ENCODE measurements around the gene ARHGAP44. TPM values are rescaled to one million over a fixed set of nuclear protein-coding genes. Genes with fewer than 3 reads are reported as not detected.

The ARHGAP44 gene
- total RNA-seq, 1 donor from 2014 or later = 0.79 TPM

DNA sequence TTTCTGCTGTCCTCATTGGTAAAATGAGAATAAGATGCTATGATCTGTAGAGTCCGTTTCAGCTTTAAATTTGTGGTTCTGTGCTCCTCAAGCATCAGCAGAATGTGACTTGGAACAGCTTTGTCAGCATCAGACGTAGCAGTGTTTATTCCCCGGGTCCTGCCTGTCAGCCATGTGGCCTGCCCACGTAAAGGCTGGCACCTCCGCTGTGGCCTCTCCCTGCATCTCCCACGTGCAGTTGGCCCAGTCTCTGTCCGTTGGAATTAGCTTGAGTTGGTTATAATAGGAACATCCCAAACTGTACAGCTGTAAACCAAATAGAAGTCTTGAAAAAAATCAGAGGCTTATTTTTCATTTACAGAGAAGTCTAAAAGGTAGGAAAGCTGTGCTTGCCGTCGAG is 61.7 kb downstream of the ARHGAP44 start:
- TF ChIP-seq, protein P1, sequence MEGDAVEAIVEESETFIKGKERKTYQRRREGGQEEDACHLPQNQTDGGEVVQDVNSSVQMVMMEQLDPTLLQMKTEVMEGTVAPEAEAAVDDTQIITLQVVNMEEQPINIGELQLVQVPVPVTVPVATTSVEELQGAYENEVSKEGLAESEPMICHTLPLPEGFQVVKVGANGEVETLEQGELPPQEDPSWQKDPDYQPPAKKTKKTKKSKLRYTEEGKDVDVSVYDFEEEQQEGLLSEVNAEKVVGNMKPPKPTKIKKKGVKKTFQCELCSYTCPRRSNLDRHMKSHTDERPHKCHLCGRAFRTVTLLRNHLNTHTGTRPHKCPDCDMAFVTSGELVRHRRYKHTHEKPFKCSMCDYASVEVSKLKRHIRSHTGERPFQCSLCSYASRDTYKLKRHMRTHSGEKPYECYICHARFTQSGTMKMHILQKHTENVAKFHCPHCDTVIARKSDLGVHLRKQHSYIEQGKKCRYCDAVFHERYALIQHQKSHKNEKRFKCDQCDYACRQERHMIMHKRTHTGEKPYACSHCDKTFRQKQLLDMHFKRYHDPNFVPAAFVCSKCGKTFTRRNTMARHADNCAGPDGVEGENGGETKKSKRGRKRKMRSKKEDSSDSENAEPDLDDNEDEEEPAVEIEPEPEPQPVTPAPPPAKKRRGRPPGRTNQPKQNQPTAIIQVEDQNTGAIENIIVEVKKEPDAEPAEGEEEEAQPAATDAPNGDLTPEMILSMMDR (IDR thresholded peaks at IDR 0.05; ENCODE audit: insufficient read depth, low read length, severe bottlenecking) = no peak
- FAIRE-seq = no peak
- Histone ChIP-seq H3K36me3 (ENCODE audit: control insufficient read depth, insufficient read depth, low read length) (no peaks in the 10 kb centered on the region), H3K27me3 (ENCODE audit: control insufficient read depth, insufficient read depth, low read length) (no peaks in the 10 kb centered on the region), H3K4me3 (ENCODE audit: low read depth, low read length) (no peak overlapping the region)
- DNase-seq (ENCODE audit: low read depth) = no peak

DNA sequence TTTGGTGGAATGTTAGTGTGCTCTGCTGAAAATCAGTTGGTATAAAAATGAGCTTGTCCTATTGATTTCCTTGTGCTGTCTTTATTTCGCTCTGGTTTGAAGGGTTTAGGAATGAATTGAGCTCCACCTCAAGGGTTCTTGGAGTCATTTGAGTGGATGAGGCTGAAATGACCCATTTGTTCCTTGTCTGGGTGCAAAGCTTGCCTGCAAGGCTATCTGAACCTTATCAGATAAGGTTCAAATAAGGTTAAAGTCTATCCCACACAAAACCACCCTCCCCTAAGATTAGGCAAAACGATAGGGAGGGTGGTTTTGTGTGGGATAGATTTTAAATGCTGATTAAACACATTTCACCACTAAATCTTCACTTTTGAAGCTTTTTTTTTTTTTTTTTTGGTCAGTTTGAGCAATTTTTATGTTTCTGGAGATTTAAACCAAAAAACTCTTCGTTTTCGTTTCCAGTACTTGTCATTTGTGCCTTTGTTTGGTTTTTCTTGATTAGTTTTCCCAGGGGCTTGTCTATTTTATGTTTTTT is 62.7 kb downstream of the ARHGAP44 start:
- Histone ChIP-seq H3K27me3 (ENCODE audit: control insufficient read depth, insufficient read depth, low read length) (no peaks in the 10 kb centered on the region), H3K36me3 (ENCODE audit: control insufficient read depth, insufficient read depth, low read length) (no peaks in the 10 kb centered on the region), H3K4me3 (ENCODE audit: low read depth, low read length) (no peak overlapping the region)
- FAIRE-seq (no peak), DNase-seq (ENCODE audit: low read depth) (no peak)
- TF ChIP-seq, protein P1 (IDR thresholded peaks at IDR 0.05; ENCODE audit: insufficient read depth, low read length, severe bottlenecking) = no peak

DNA sequence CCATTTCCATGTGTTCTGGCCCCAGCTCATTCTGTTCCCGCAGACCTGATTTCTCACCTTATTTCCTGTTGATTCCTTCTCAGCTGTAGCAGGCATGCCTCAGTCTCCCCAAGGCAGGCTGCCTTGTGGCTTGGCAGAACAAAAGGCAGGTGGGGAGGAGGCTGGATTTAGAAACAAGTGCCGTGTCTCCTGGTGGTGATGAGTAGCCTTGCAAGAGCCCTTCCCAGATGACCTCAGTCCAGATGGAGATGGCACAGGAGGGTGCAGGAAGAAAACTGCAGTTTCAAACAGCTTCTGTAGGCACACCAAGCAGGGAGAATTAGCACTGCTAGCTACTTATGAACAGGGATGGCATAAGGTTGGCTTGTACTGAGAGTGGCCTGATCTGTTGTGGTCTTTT is 64.6 kb downstream of the ARHGAP44 start:
- FAIRE-seq (no peak), DNase-seq (ENCODE audit: low read depth) (no peak)
- TF ChIP-seq, protein P1 (IDR thresholded peaks at IDR 0.05; ENCODE audit: insufficient read depth, low read length, severe bottlenecking) = no peak
- Histone ChIP-seq H3K4me3 (ENCODE audit: low read depth, low read length) (no peak overlapping the region), H3K27me3 (ENCODE audit: control insufficient read depth, insufficient read depth, low read length) (no peaks in the 10 kb centered on the region), H3K36me3 (ENCODE audit: control insufficient read depth, insufficient read depth, low read length) (no peaks in the 10 kb centered on the region)

DNA sequence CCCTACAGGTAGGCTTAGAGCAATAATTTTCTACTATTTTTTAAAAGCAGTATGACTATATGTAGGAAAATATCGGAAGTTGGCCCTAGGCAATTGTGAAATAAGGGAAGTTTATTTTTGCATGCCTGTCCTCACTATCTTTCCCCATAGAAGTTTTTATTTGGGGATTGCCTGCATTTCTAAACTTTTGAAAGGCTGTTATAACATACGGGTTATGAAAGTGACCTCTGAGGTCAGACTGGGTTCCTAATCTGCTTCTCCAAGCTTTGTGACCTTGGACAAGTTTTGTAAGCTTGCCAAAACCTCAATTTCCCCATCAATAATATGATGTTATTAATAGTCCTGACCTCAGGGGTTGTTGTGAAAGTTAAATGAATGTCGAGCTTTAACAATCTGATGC is 67.1 kb downstream of the ARHGAP44 start:
- DNase-seq (ENCODE audit: low read depth) = no peak
- no peak overlapping the region for H3K4me3 ChIP-seq (ENCODE audit: low read depth, low read length)
- no peak for FAIRE-seq
- H3K27me3 ChIP-seq (ENCODE audit: control insufficient read depth, insufficient read depth, low read length) = no peaks in the 10 kb centered on the region
- TF ChIP-seq, protein P1 (IDR thresholded peaks at IDR 0.05; ENCODE audit: insufficient read depth, low read length, severe bottlenecking) = no peak
- H3K36me3 ChIP-seq (ENCODE audit: control insufficient read depth, insufficient read depth, low read length) = no peaks in the 10 kb centered on the region

- TF ChIP-seq, protein P1 (IDR thresholded peaks at IDR 0.05; ENCODE audit: insufficient read depth, low read length, severe bottlenecking) = no peak
- no peak for DNase-seq (ENCODE audit: low read depth)
- Histone ChIP-seq H3K27me3 (ENCODE audit: control insufficient read depth, insufficient read depth, low read length) (no peaks in the 10 kb centered on the region), H3K36me3 (ENCODE audit: control insufficient read depth, insufficient read depth, low read length) (no peaks in the 10 kb centered on the region), H3K4me3 (ENCODE audit: low read depth, low read length) (no peak overlapping the region)
- no peak for FAIRE-seq
Measured at GRCh38 chr17:12857592-12857991, 68.3 kb downstream of the ARHGAP44 start.

DNA sequence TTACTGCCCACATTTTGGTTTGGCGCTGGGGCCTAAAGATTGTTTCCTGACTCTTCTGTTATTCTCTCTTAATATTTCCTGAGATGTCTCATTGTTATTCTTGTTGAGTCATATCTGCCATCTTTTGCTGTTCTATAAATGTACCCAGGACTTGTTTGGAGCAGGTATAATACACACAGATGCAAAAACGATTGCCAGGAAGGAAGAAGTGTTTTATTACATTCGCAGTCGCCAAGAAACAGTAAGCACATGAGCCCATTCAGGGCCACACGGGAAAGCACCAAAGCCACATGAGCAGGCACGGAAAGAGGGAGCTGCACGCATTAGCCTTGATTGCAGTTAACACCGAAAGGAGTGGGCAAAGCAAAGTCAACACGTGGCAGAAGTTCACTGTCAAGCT is 70.2 kb downstream of the ARHGAP44 start:
- TF ChIP-seq, protein P1 (IDR thresholded peaks at IDR 0.05; ENCODE audit: insufficient read depth, low read length, severe bottlenecking) = no peak
- FAIRE-seq = no peak
- H3K36me3 ChIP-seq (ENCODE audit: control insufficient read depth, insufficient read depth, low read length) = no peaks in the 10 kb centered on the region
- no peak overlapping the region for H3K4me3 ChIP-seq (ENCODE audit: low read depth, low read length)
- H3K27me3 ChIP-seq (ENCODE audit: control insufficient read depth, insufficient read depth, low read length) = no peaks in the 10 kb centered on the region
- no peak for DNase-seq (ENCODE audit: low read depth)

Data from bronchial epithelial cell (primary cell).